GM19328 (cell line): ENCODE data around the gene CHCHD1.
"Not testable (repeated sequence)": the region's sequence is repeated elsewhere in the genome, so short reads cannot be mapped to it uniquely, and the experiment has no call there.

Source experiments
- ATAC-seq: cut with Tn5 transposase; IDR thresholded peaks from one replicate; pipeline ENCODE4 v1.9.1; 2021; ENCODE audit warnings: mild to moderate bottlenecking, moderate library complexity; ENCODE audit not compliant: unreplicated experiment

CHCHD1 gene

GRCh38 chr10:73790886-73791625 lies 9.2 kb downstream of the CHCHD1 start:
- no peak for ATAC-seq

- ATAC-seq = no peak
Measured at GRCh38 chr10:73791871-73792400, 10.1 kb downstream of the CHCHD1 start.

DNA sequence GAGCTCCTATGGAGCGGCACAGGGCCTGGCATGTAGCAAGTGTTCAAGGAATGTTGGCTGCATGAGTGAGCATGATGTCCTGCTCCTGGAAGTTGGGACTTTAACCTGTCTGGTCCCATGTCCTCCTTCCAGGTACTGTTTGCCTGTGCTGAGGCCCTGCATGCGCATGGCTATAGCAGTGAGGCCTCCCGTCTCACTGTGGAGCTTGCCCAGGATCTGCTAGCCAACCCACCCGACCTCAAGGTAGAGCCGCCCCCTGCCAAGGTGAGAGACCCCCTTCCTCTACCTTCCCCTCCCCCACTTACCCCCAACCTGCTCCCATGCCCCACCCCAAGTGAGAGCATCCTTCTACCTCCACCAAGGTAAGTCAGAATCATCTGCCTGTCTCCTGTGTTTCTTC lies 11.6 kb downstream of the CHCHD1 start:
- ATAC-seq = no peak

DNA sequence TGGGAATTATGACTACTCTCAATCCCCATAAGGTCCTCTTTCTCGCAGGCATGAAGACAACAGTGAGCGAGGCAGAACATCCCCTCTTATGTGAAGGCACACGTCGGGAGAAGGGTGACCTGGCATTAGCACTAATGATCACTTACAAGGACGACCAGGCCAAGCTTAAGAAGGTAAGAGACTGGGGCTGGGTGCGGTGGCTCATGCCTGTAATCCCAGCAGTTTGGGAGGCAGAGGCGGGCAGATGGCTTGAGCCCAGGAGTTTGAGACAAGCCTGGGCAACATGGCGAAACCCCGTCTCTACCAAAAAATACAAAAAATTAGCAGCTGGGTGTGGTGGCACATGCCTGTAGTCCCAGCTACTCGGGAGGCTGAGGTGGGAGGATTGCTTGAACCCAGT lies 13.6 kb downstream of the CHCHD1 start:
- ATAC-seq = not testable (repeated sequence)

DNA sequence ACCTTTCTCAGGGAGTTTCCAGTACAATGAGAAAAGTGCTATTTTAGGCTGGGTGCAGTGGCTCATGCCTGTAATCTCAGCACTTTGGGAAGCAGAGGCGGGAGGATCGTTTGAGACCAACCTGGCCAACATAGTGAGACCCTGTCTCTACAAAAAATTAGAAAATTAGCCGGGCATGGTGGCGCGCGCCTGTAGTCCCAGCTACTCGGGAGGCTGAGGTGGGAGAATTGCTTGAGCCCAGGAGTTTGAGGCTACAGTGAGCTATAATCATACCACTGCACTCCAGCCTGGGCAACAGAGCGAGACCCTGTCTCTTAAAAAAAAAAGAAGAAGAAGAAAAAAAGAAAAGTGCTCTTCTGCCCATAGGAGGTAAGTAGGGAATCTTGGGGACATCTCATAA lies 14.2 kb downstream of the CHCHD1 start:
- not testable (repeated sequence) for ATAC-seq

- ATAC-seq = no peak
Measured at GRCh38 chr10:73796766-73797165, 14.9 kb downstream of the CHCHD1 start.

DNA sequence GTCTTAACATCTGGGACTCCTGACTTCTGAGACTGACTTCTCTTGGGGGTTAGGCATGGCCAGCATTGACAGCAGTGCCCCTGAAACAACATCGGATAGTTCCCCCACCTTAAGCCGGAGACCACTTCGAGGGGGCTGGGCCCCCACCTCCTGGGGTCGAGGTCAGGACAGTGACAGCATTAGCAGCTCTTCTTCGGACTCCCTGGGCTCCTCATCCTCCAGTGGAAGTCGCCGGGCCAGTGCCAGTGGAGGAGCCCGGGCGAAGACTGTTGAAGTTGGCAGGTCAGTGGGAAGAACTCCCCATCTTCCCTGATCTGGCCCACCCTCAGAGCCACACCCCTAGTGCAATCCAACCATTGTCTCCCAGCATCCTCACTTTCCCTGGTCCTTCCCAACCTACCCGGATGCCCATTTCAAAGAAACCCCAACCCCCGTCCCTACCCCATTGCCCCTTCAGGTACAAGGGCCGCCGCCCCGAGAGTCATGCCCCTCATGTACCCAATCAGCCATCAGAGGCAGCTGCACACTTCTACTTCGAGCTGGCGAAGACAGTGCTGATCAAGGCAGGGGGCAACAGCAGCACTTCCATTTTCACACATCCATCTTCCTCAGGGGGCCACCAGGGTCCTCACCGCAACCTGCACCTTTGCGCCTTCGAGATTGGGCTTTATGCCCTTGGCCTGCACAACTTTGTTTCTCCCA lies 15.6 kb downstream of the CHCHD1 start:
- no peak for ATAC-seq

DNA sequence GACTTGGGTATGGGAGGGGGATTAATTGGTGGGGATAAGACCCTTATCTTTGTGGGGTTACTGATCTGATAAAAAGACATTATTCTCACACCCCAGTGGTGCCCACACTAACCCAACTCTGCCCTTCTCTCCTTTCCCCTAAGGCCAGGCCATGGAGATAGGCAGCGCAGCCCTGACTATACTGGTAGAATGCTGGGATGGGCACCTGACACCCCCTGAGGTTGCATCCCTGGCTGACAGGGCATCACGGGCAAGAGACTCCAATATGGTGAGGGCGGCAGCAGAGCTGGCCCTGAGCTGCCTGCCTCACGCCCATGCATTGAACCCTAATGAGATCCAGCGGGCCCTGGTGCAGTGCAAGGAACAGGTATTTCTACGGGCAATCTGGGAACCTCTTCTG lies 16.2 kb downstream of the CHCHD1 start:
- ATAC-seq = no peak

- ATAC-seq = no peak
Measured at GRCh38 chr10:73798927-73799560, 17.2 kb downstream of the CHCHD1 start.

DNA sequence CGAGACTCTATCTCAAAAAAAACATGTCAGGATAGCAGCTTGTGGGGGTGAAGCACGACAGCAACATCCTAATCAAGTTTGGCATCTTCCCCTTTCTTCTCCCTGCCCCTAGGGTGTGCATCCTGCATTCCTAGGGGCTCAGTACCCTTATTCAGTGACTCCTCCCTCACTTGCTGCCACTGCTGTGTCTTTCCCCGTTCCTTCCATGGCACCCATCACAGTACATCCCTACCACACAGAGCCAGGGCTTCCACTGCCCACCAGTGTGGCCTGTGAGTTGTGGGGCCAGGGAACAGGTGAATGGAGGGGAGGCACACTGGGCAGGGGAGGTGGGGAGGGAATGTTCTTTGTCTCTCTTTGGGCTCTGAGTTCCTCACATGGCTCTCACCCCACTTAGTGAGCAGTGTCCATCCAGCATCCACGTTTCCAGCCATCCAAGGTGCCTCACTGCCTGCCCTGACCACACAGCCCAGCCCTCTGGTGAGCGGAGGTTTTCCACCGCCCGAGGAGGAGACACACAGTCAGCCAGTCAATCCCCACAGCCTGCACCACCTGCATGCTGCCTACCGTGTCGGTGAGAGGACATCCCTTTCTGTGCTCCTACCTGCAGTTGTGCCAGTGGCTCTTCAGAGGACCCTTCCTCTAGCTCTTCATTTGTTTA lies 18.2 kb downstream of the CHCHD1 start:
- no peak for ATAC-seq

GRCh38 chr10:73800560-73801252 lies 18.9 kb downstream of the CHCHD1 start:
- ATAC-seq = no peak

DNA sequence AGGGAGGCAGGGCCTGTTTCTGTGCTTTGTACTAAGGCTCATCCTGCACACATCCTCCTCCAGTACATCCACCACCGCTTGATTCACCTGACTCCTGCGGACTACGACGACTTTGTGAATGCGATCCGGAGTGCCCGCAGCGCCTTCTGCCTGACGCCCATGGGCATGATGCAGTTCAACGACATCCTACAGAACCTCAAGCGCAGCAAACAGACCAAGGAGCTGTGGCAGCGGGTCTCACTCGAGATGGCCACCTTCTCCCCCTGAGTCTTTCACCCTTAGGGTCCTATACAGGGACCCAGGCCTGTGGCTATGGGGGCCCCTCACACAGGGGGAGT lies 19.4 kb downstream of the CHCHD1 start:
- no peak for ATAC-seq

DNA sequence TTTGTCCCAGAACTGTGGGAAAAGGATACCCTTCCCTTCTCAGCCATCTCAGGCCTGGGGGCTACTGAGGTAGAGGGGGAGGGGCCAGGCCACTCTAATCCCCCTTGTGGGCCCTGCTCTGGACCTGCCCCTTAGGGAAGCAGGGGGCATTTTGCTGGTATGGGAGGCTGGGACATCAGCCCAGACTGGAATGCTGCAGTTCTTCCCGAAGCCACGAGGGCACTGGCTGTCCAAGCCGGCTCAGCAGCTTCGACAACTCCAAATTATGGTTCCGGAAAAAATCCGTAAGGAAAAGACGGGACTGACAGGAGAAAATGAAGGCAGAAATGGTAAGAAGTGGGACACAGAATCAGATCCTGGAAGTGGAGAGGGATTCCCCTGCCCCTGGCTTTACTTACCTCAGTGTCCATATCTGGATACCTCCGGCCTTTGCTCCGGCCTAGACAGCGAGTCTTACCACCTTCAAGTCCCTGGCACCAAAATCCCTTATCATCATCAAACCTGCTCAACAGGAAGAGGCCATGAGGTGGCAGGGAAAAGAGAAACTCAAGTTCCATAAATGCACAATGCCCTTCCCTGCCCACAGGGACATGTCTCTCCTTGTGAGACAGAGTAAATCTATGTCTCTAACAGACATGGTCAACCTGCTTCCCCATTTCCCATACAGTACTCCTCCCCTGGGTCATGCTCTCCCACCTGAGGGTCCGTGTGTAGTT lies 20.6 kb downstream of the CHCHD1 start:
- no peak for ATAC-seq

- no peak for ATAC-seq
Measured at GRCh38 chr10:73803680-73804286, 21.9 kb downstream of the CHCHD1 start.

DNA sequence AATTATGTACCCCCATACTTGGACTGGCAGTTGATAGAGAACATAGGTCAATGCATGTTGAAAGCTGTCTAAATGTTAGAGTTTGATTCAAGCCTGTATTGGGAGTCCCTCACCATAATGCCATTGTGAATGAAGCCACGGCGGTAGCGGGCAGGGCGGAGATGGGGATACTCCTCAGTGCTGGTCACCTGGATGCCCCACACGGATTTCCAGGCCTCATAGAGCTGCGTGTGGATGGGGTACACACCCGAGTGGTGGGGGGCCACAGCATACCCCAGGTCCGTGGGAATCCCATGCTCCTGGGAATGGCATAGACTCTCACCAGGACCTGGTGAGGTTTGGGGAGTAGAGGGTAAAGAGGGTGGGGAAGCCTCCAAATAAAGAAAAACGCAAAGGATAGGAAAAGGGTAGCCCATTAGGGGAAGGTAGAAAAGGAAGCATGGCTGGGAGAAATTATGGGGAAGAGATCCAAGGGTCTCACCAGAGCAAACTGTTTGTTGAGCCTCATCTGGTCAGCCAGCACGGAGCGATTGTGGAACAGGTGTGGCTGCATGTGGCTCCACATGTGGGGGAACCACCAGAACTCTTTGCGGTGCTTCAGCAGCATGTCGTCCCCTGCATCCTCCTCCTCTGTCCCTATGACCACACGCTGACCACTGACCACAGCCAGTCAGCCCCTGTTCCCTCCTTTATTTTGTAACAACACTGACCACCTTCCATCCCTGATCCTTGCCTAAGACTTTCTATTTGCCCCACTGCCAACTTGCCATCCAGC lies 24.5 kb downstream of the CHCHD1 start:
- no peak for ATAC-seq

DNA sequence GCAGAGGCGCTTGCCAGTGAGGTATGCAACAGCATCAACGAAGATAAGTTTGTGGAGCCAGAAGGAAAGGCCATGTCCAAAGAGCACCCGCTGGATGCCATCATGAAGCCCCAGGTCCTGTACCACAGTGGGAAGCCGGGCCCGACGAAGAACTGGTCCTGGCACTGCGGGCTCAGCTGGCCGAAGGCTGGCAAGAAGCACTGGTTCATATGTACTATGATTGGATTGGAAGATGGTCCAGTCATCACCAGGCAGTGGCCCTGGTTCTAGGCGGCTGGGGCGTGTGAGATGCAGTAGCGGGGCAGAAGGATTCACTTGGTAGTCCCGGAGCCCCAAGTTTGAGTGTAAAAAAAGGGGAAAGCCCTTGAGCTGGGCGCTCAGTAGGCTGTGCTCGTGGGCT lies 25.6 kb downstream of the CHCHD1 start:
- no peak for ATAC-seq

DNA sequence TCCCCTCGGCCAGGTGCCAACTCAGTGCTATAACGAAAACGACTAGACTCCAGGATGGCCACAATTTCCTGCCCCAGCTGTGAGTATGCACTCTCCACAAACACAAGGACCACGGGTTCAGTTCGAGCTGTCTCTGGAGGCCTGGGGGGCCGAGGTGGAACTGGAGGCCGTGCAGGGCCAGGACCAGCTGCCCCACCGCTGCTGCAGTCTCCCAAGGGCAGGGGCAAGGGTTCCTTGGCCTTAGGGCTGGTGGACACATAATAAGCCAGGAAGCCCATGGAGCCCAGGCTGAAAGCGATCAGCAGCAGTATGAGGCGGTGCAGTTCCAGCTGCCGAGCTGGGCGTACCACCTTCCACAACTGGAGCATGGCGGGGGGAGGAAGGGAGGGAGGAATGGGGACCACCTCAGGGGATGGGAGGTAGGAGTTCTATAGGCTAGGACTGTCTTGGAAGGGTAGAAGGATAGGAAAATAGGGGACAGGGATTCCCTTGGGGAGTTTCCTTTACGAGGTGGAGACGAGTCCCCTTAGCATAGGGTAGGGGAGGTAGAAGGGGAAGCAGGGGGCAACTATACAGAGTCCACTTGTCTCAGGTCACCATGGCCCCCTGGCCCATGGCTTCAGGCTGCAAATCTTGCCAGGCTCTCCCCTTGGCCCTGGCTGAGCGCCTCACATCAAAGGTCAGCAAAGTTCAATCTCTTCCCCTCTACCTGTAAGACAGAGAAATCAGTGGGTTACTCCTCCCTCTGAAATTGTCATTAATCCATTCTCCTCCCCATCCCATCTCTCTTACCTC lies 26.4 kb downstream of the CHCHD1 start:
- no peak for ATAC-seq
